ENCODE measurements around the gene RNPEPL1.

RNPEPL1 gene

DNA sequence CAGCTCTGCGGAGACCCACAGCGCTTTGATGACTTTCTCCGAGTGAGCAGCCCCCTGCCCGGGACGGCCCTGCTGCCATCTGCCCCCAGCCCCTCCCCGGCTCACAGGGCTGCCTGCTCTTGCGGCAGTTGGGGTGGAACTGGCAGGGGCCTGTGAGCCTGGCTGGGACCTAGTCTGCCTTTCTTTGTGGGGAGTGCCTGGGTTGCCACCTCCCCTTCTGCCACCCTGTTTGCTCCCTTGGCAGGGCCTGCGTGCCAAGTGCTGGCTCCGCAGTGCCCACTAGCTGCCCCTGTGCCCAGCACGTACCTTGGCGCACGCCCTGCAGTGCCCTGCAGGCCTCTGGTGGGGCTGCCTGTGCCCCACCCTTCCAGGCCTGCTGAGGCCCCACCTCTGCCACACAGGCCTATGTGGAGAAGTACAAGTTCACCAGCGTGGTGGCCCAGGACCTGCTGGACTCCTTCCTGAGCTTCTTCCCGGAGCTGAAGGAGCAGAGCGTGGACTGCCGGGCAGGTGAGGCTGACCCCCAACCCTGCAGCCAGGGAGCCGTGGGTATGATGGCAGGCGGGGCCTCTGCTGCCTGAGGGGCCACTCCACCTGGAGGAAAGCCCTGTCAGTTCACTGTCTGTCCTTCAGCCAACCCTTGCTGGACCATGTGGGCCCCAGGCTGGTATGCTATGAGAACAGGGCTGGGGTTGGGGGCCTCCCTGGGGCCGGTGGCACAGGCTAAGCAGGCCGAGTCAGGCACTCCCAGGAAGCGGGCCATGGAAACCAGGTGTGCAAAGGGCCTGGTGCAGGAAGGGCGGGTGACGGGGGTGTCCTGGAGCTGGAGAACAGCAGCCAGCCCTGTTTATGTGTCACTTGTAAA lies 7.0 kb downstream of the RNPEPL1 start:
- FAIRE-seq (no peak), DNase-seq (ENCODE audit: extremely low spot score, insufficient read length, low read depth) (no peak)

DNA sequence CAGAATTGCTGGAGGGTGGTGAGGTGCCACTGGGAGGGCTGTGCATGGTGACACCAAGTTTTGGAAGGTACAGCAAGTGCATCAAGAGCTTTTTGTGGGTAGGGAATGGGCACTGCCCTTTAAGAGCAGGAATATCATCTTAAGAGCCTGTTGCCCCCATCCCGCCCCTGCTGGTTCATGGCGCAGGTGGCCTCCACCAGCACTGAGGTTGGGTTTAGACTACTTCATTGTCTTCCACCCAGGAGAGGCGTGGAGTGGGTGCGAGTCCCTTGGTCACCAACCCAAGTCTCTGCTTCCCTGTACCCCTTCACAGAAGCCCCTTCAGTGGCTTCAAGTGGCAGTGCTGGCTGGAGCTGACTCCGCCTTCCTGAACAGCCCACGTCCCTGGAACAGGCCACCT lies 7.8 kb downstream of the RNPEPL1 start:
- FAIRE-seq = no peak
- DNase-seq (ENCODE audit: extremely low spot score, insufficient read length, low read depth) = no peak

DNA sequence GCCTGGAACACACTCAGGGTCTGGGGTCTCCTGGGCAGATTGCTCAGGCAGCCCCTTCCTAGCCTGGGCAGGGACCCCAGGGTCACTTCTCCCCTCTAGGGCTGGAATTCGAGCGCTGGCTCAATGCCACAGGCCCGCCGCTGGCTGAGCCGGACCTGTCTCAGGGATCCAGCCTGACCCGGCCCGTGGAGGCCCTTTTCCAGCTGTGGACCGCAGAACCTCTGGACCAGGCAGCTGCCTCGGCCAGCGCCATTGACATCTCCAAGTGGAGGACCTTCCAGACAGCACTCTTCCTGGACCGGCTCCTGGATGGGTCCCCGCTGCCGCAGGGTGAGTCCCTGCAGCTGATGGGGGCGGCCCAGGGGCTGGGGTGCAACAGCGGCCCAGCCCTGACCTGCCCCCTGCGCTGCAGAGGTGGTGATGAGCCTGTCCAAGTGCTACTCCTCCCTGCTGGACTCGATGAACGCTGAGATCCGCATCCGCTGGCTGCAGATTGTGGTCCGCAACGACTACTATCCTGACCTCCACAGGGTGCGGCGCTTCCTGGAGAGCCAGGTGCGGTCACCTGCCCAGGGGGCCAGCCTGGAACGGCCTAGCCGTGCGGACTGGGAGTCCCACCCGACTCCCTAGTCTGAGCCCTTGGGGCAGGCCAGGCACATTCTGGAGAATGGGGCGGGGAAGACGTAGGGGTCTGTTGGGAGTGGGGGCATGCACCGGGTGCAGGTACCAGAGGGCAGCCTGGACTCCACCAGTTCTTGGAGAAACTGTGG lies 8.3 kb downstream of the RNPEPL1 start:
- DNase-seq (ENCODE audit: extremely low spot score, insufficient read length, low read depth) = no peak
- no peak for FAIRE-seq

DNA sequence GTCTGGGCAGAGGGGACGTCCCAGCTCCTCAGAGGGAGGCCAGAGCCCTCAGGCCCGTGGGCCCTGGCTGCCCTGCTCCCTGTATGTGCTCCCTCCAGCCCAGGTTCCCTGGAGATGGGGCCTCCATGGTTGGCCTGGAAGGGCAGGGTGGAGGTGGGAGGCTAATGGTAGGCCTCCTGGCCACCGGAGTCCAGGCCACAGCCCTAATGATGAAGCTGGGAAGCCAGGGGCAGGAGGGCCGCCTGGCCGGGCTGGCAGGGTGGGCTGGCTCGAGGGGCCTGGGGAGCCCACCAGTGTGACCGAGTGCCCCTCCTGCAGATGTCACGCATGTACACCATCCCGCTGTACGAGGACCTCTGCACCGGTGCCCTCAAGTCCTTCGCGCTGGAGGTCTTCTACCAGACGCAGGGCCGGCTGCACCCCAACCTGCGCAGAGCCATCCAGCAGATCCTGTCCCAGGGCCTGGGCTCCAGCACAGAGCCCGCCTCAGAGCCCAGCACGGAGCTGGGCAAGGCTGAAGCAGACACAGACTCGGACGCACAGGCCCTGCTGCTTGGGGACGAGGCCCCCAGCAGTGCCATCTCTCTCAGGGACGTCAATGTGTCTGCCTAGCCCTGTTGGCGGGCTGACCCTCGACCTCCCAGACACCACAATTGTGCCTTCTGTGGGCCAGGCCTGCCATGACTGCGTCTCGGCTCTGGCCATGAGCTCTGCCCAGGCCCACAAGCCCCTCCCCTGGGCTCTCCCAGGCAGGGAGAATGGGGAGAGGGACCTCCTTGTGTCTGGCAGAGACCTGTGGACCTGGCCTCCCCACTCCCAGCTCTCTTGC lies 9.2 kb downstream of the RNPEPL1 start:
- DNase-seq (ENCODE audit: extremely low spot score, insufficient read length, low read depth) (no peak), FAIRE-seq (no peak)

DNA sequence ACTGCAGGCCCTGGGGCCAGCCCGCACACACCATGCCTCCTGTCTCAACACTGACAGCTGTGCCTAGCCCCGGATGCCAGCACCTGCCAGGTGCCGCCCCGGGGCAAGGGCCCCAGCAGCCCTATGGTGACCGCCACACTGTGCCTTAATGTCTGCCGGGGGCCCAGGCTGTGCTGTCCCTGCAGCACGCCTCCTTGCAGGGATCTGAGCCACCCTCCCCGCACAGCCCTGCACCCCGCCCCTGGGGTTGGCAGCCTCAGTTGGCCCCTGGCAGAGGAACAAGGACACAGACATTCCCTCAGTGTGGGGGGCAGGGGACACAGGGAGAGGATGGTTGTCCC lies 9.8 kb downstream of the RNPEPL1 start:
- no peak for FAIRE-seq
- no peak for DNase-seq (ENCODE audit: extremely low spot score, insufficient read length, low read depth)

DNA sequence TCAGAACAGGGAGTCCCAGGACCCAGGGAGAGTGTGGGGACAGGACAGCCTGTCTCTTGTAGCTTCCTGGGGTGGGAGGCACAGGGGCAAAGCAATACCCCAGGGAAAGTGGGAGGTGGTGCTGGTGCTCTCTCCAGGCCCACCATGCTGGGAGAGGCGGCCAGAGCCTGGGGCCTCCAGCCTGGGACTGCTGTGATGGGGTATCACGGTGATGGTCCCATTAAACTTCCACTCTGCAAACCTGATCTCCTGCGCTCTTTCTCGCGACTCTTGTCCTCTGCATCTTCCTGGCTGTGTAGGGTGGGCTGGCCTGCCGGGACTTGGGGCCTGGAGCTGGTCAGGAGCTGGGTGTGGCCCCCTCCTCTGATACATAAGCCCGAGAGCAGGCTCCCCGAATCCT lies 10.2 kb downstream of the RNPEPL1 start:
- DNase-seq (ENCODE audit: extremely low spot score, insufficient read length, low read depth) = no peak
- no peak for FAIRE-seq

DNA sequence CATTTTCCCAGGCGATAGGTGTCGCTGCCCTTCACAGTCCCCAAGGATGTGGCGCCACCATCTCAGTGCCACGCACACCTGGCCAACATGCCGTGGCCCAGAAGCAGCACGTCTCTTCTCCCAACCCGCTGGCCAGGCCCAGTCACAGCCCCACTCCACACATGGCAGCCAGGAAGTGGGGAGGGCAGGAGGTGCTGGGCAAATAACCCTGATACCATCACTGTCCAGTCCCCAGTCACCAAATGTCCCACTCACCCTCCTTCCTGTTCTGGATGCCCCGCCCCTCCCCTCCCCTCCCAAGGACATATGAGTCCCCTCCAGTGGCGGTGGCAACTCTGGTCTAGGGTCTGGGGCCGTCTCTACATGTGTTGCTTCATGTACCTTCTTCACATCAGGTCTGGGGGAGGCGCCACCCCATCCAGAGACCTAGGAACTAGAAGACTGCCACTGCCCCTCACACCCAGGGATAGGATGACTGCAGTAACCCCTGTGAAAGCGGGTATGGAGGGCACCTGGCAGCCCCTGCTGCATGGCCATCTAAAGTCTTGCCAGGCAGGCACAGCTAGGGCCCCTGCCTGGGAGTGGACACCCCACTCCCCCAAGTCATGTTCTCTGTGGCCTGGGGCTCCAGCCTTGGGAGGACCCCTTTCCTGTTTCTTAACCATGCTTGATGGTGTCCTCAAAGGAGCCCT lies 10.9 kb downstream of the RNPEPL1 start:
- FAIRE-seq (no peak), DNase-seq (ENCODE audit: extremely low spot score, insufficient read length, low read depth) (no peak)

DNA sequence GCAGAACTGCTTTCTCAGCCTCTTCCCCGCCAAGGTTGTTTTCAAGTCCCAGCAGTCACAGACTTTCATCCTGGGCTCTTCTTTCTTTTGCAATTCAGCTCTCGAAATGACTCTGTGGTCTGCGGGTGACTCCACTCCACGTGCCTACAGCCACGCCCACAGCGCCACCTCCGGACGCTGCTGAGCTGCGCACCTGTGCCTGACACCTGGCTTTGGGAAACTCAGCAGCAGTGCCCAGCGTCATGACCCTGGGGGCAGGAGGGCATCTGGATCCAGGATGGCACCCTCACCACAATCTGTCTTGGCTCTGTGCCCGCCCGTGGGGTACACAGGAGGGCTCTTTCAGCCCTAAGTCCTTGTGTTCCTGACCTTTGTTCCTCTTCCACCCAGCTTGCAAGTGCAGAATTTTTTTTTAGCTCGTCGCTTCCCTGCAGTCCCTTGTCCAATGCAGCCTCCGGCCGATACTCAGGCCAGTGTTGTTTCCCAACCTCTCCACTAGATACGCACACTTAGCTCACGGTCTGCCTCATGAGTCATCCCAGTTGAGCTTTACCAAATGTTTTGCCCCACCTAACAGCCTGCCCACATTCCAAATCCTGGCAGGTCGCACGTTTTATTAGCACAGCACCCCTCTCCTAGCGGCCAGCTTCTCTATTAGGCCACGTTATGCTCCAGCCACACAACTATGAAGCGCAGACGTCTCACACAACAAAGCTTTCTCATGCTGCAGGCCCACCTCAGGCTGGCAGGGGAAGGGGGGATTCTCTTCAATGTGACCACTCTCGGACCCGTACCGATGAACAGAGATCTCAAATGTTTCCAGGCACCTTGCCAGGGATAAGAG lies 11.7 kb downstream of the RNPEPL1 start:
- DNase-seq (ENCODE audit: extremely low spot score, insufficient read length, low read depth) (no peak), FAIRE-seq (peak; percentile 92)

DNA sequence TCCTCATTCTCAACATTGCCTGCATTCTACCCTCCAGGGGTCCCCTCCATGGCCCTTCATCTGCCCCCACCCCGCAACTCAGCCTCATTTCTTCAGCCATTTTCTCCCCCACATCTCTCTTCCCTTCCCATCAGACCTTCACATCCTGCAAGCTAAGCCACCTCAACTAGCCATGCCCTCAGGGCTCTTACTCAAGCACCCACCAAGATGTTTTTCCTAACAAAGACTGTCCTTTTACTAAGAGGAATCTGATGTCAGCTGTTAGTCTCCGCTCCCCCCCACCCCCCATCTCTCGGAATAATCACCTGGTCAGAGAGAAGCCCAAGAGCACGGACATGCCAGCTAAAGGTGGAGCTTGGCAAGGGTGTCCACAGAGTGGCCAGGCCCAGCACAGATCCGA lies 13.5 kb downstream of the RNPEPL1 start:
- FAIRE-seq (no peak), DNase-seq (ENCODE audit: extremely low spot score, insufficient read length, low read depth) (no peak)

DNA sequence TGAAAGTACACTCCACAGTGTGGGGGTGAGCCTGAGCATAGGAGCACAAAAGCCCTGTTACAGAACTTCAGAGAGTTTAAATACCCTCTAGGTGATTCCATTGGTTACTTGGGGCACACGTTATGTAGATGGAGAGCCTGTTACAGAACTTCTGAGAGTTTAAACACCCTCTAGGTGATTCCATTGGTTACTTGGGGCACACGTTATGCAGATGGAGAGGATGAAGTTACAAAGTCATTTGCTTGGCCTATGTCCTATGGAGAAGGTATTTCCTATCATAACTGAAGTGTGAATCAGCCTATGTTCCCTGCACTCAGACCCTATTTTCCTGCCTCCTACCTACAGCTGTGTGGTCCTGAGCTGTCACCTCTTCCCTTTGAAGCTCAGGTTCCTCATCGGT lies 14.5 kb downstream of the RNPEPL1 start:
- FAIRE-seq (no peak), DNase-seq (ENCODE audit: extremely low spot score, insufficient read length, low read depth) (no peak)

DNA sequence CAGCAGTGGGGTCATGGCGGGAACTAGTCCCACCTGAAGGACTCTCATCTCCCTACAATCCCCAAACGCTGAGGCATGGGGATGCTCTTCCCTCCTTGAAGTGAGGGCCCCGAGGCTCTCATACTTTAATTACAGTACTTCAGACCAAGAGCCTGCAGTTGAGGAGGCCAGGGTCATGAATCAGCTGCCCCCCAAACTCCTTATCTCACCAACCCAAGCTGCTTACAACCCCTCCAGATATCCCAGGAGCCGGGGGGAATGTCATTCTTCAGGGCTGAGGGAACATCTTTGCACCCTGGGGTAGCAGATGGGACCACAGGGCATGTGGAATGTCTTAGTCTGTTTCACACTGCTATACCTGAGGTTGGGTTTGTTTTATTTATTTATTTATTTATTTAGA lies 15.5 kb downstream of the RNPEPL1 start:
- DNase-seq (ENCODE audit: extremely low spot score, insufficient read length, low read depth) (no peak), FAIRE-seq (no peak)

DNA sequence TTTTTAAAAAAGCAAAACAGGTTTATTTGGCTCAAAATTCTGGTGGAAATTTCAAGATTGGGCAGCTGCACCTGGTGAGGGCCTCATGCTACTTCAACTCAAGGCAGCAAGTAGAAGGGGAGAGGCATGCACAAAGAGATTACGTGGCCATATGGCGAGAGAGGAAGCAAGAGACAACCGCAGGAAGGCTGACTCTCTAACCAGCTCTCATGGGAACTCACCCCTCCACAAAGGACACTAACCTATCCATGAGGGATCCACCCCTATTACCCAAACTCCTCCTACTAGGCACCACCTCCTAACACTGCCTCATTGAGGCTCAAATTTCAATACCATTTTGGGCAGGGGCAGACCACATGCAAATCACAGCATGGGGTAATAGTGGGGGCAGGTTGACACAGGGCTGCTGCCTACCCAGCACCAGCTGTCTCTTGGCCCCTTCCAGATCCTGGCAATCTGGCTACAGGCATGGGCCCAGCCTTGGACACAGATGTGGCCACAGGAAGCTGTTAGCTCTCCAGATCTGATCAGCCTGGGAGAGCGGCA lies 16.3 kb downstream of the RNPEPL1 start:
- FAIRE-seq (peak; percentile 99), DNase-seq (ENCODE audit: extremely low spot score, insufficient read length, low read depth) (no peak)

DNA sequence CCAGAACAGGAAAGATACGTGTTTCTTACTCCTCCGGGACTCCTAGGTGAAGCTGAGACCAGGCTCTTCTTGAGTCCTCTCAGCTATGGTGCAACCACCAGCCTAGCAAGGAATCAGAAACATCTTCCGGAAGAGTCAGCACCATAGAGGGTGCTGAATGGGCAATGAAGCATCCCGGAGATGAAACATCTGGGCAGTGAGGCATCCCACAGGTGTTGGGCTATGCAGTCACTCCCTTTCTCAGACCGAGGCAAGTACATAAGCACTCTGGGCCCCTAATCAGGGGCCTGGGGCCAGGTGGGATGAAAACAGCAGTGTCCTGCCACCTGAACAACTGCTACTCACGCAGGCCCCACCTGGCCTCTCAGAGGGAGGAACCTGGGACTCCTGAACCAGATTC lies 16.8 kb downstream of the RNPEPL1 start:
- DNase-seq (ENCODE audit: extremely low spot score, insufficient read length, low read depth) = no peak

DNA sequence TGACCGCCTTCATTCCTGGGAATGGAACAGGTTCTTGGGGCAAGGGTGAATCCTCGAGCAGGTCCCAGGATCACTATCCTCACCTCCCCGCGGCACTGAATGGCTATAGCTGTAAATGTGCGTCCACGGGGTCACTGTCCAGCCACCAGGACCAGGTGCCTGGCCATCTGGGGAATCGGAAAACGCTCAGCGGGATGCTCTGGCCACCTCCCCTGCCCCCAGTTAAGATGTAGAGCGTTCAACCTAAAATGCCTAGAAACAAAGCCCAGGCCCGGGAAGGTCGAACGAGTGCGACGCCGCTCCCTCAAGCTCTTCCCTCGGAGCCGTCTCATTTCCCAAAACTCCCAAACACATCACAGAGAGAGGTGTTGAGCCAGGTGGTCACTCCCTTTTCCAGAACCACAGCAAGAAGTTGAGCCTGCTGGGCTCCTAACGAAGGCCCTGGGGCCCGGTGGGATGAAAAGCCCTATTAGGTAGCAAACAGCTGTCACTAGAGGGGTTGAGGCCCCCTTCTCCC lies 17.5 kb downstream of the RNPEPL1 start:
- FAIRE-seq (no peak), DNase-seq (ENCODE audit: extremely low spot score, insufficient read length, low read depth) (no peak)

More for the DNA sequence above, 16.8 kb downstream of the RNPEPL1 start:
- FAIRE-seq = no peak

DNA sequence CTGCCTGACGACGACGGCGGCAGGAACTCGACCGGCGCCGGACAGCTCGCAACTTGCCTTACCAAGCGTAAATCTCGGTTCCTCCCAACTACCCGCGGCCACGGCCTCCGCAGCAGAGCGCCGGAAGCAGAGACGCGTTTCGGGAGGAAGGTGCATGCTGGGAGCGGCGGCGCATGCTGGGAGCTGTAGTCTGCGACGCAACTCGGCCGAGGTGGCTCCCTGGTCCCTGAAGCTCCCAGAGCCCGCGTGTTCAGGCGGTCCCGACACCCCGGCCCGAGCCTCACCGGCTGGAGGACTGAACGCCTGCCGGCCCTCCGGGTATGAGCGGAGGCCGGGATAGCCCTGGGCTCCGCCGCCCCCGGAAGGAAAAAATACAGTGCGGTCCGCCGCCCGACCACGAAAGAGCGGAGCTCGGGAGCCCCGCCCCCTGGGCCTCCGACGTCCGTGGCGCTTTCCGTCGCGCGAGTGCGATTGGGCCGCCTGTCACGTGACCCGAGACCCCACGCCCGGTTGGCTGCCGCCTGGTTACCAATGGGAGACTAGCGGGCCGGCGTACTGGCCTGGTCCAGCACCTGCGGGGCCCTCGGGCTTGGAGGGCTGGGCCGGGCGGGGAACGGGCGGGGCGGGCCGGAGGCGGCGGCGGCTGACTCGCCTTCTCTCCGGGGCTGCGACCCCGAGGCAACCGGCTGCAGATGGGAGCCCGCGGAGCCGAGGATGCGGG lies 18.1 kb downstream of the RNPEPL1 start, which contains the start of gene CAPN10:
CAPN10 (plus strand) TSS at position 537 of the 721 bp plus-strand sequence; CDS start at position 715, 178 bp downstream.
- FAIRE-seq (peak; percentile 99), DNase-seq (ENCODE audit: extremely low spot score, insufficient read length, low read depth) (peak; percentile 84)

DNA sequence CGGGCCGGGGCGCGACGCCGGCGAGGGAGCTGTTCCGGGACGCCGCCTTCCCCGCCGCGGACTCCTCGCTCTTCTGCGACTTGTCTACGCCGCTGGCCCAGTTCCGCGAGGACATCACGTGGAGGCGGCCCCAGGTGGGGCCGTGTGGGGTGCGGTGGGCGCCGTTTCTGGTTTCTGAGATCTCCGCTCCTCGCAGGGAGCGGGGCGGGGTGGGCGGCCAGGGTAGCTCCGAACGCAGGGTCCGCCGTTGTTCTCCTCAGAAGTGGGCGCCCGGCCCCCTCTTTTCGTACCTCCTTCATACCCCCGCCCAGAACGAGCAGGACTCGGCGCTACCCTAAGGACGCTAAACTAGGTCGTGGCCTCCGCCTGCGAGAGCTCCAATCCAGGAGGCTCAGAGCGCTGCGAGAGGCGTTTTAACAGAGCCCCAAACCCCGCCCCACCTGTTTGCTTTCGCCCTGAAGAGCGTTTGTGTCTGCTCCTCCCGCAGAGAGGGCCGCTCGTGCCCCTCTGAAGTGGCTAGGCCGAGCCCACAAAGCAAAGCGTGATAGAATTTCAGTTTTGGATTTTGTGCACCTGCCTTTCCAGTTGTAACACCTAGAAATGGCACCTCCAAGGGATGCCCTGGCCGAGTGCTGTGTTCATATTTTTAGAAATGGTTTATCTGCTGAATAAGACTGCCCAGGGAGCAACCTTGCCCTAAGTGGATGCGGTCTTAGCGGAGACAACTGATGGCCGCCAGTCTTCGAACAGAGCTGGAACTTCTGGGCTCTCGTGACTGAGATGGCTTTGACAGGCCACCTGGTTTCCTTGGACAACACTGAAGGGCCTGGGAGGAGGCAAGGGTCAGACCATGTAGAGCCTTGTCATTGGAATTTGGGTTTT lies 18.9 kb downstream of the RNPEPL1 start:
- peak; percentile 77 for FAIRE-seq
- DNase-seq (ENCODE audit: extremely low spot score, insufficient read length, low read depth) = no peak
